ENCODE data around the gene SETD3.

Gene SETD3

DNA sequence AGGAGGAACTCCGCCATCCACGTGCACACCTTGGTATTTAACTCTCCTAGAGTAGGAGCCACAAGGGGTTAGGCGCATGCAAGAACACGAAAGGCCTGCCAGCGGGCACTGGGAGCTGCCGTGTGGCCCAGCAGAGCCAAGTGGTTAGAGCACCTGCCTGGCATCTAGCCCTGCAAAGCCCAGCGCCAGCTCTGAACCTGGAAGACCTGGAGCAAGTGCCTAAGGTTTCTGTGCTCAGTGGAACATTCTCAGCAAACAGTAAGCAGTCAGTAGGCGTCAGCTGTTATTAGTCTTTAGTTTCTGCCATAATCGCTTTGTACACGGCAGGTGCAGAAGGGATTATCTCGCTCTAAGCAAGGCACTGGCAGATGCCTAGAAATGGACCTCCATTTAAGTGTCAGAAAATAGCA lies 55.4 kb downstream of the SETD3 start:
- no peaks in the 10 kb centered on the region for H3K9me3 ChIP-seq (ENCODE audit: insufficient read depth, low read length)
- no peaks in the 10 kb centered on the region for H3K79me2 ChIP-seq (ENCODE audit: low read length)
- H3K27ac ChIP-seq (ENCODE audit: low read length): no peak overlapping the region
- H3K36me3 ChIP-seq (replicated peaks; ENCODE audit: low read depth, low read length): peaks cover 22% of the 10 kb centered on the region
- H3K4me1 ChIP-seq (ENCODE audit: low read length): peaks cover 4% of the 10 kb centered on the region; the same call in 1 of the 2 replicates
- no peak overlapping the region for H2AFZ ChIP-seq (ENCODE audit: low read depth, low read length)
- no peak overlapping the region for H3K4me2 ChIP-seq (ENCODE audit: low read length)
- H3K9ac ChIP-seq (ENCODE audit: low read length): no peak overlapping the region
- no peaks in the 10 kb centered on the region for H3K27me3 ChIP-seq (ENCODE audit: low read depth, low read length)
- H3K4me3 ChIP-seq (ENCODE audit: low read length): no peak overlapping the region
- H4K20me1 ChIP-seq (ENCODE audit: insufficient read depth, low read length): no peaks in the 10 kb centered on the region
- TF ChIP-seq, protein P1, sequence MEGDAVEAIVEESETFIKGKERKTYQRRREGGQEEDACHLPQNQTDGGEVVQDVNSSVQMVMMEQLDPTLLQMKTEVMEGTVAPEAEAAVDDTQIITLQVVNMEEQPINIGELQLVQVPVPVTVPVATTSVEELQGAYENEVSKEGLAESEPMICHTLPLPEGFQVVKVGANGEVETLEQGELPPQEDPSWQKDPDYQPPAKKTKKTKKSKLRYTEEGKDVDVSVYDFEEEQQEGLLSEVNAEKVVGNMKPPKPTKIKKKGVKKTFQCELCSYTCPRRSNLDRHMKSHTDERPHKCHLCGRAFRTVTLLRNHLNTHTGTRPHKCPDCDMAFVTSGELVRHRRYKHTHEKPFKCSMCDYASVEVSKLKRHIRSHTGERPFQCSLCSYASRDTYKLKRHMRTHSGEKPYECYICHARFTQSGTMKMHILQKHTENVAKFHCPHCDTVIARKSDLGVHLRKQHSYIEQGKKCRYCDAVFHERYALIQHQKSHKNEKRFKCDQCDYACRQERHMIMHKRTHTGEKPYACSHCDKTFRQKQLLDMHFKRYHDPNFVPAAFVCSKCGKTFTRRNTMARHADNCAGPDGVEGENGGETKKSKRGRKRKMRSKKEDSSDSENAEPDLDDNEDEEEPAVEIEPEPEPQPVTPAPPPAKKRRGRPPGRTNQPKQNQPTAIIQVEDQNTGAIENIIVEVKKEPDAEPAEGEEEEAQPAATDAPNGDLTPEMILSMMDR (IDR thresholded peaks at IDR 0.05; ENCODE audit: low read depth, low read length): no peak
- no peak for TF ChIP-seq EZH2phosphoT487 (IDR thresholded peaks at IDR 0.05; ENCODE audit: low read depth)

DNA sequence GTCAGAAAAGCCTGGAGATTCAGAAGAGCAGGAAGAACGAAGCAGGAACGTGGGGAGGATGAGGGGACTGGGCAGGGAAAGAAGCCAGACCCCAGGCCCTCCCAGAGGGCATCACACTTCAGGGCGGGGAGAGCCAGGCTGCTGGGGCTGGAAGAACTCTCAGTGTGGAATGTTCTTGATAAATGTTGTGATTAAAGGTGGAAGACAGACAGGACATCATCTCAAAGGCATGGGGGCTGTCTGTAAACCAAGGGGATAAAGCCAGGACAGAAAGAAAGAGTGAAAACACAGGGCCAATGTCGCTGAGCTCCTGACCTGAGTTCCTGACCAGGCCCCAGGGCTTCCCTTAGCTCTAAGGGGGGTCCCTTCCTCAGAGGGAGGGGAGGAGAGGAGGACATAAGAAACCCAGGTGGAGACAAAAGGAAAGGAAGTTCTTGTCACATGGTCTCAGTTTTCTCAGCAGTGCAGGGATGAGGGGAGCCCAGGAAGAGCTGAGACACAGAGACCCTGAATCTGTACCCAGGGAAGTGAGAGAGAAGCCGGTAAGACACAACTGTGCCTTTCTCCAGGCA lies 56.3 kb downstream of the SETD3 start:
- no peak overlapping the region for H2AFZ ChIP-seq (ENCODE audit: low read depth, low read length)
- TF ChIP-seq, protein P1 (IDR thresholded peaks at IDR 0.05; ENCODE audit: low read depth, low read length): no peak
- TF ChIP-seq EZH2phosphoT487 (IDR thresholded peaks at IDR 0.05; ENCODE audit: low read depth): no peak
- peaks cover 14% of the 10 kb centered on the region for H3K36me3 ChIP-seq (replicated peaks; ENCODE audit: low read depth, low read length)
- no peak overlapping the region for H3K27ac ChIP-seq (ENCODE audit: low read length)
- H3K27me3 ChIP-seq (ENCODE audit: low read depth, low read length): no peaks in the 10 kb centered on the region
- no peak overlapping the region for H3K4me3 ChIP-seq (ENCODE audit: low read length)
- H3K9ac ChIP-seq (ENCODE audit: low read length): no peak overlapping the region
- no peaks in the 10 kb centered on the region for H4K20me1 ChIP-seq (ENCODE audit: insufficient read depth, low read length)
- H3K79me2 ChIP-seq (ENCODE audit: low read length): no peaks in the 10 kb centered on the region
- no peaks in the 10 kb centered on the region for H3K9me3 ChIP-seq (ENCODE audit: insufficient read depth, low read length)
- peaks cover 4% of the 10 kb centered on the region; the same call in 1 of the 2 replicates for H3K4me1 ChIP-seq (ENCODE audit: low read length)
- H3K4me2 ChIP-seq (ENCODE audit: low read length): no peak overlapping the region

DNA sequence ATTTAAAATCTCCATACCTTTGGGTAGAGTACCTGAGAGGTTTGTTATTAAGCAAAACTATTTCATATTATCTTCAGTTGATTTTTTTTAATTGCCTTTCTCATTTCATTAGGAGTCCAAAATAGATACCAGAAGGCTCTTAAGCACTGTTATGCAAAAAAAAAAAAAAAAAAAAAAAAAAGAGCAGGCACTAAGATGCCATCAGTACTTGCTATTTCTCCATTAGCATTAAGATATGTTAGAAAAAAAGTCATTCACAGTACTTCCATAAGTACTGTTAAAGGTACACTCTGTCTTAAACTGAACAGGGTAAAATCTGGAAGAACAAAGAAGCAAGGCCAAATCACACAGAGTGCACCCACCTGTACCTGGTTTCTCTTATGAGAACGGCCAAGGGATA lies 57.2 kb downstream of the SETD3 start:
- H3K4me1 ChIP-seq (ENCODE audit: low read length): peaks cover 2% of the 10 kb centered on the region; the same call in 1 of the 2 replicates
- H3K27ac ChIP-seq (ENCODE audit: low read length): no peak overlapping the region
- no peaks in the 10 kb centered on the region for H3K9me3 ChIP-seq (ENCODE audit: insufficient read depth, low read length)
- no peak overlapping the region for H2AFZ ChIP-seq (ENCODE audit: low read depth, low read length)
- no peak overlapping the region for H3K4me2 ChIP-seq (ENCODE audit: low read length)
- peaks cover 5% of the 10 kb centered on the region for H3K36me3 ChIP-seq (replicated peaks; ENCODE audit: low read depth, low read length)
- no peak overlapping the region for H3K9ac ChIP-seq (ENCODE audit: low read length)
- H3K4me3 ChIP-seq (ENCODE audit: low read length): no peak overlapping the region
- no peaks in the 10 kb centered on the region for H3K27me3 ChIP-seq (ENCODE audit: low read depth, low read length)
- H3K79me2 ChIP-seq (ENCODE audit: low read length): no peaks in the 10 kb centered on the region
- TF ChIP-seq EZH2phosphoT487 (IDR thresholded peaks at IDR 0.05; ENCODE audit: low read depth): no peak
- TF ChIP-seq, protein P1 (IDR thresholded peaks at IDR 0.05; ENCODE audit: low read depth, low read length): no peak
- H4K20me1 ChIP-seq (ENCODE audit: insufficient read depth, low read length): no peaks in the 10 kb centered on the region

DNA sequence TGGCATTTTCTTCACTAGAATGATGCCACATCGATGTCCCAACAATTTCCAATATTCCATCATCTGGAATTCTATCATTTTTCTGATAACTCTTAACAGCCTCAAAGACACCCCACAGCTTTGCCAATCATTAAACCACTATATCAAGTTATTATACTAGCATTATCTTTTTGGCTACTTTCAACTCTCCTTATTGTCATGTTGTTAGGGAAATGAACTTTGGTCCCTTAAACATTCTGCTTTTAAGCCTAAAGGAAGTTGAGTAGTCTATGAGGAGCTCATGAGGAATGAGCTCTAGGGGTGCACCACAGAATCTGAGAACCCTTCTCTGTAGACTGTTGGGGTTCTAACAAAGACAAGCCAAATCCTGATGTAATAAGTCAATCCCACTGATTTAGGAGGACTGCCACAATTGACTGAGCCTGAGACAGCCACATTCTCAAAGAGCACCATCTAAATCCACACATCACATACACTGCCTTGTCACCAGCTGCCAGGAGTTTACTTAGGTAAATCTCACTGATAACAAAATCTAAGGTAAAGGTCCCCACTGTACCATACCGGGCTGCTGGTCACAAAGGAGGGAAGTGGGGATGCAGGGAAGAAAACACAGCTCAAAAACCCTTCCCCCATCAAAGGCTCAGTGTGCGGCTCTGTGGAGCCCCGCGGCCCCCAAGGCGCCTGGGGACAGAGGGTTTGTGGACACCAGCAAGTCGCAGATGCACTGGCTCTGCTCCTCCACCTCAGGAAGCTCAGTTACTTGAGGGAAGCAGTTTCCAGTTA lies 58.2 kb downstream of the SETD3 start:
- no peaks in the 10 kb centered on the region for H3K27me3 ChIP-seq (ENCODE audit: low read depth, low read length)
- no peak overlapping the region for H2AFZ ChIP-seq (ENCODE audit: low read depth, low read length)
- no peaks in the 10 kb centered on the region for H3K36me3 ChIP-seq (replicated peaks; ENCODE audit: low read depth, low read length)
- H3K9ac ChIP-seq (ENCODE audit: low read length): no peak overlapping the region
- H3K27ac ChIP-seq (ENCODE audit: low read length): no peak overlapping the region
- no peak overlapping the region for H3K4me2 ChIP-seq (ENCODE audit: low read length)
- no peaks in the 10 kb centered on the region for H4K20me1 ChIP-seq (ENCODE audit: insufficient read depth, low read length)
- no peaks in the 10 kb centered on the region for H3K9me3 ChIP-seq (ENCODE audit: insufficient read depth, low read length)
- H3K79me2 ChIP-seq (ENCODE audit: low read length): no peaks in the 10 kb centered on the region
- TF ChIP-seq, protein P1 (IDR thresholded peaks at IDR 0.05; ENCODE audit: low read depth, low read length): no peak
- TF ChIP-seq EZH2phosphoT487 (IDR thresholded peaks at IDR 0.05; ENCODE audit: low read depth): no peak
- no peak overlapping the region for H3K4me3 ChIP-seq (ENCODE audit: low read length)
- 0 out of 2 replicates have a peak, but pooled peaks cover 4% of the 10 kb centered on the region for H3K4me1 ChIP-seq (ENCODE audit: low read length)

Measured in OCI-LY3 (cell line).